Measurements from ENCODE around the gene SMURF1. TPM values are rescaled to one million over a fixed set of nuclear protein-coding genes. Genes with fewer than 3 reads are reported as not detected.
"Not testable (repeated sequence)": the region's sequence is repeated elsewhere in the genome, so short reads cannot be mapped to it uniquely, and the experiment has no call there.

SMURF1 gene
- total RNA-seq, 6 experiments from 2014 or later: 17.8 to 23.4 (median 21.3) TPM

GRCh38 chr7:99105756-99106155 is 38.2 kb downstream of the SMURF1 start:
- no peak for TF ChIP-seq CTCF (IDR thresholded peaks at IDR 0.05)

GRCh38 chr7:99104631-99105030 is 39.3 kb downstream of the SMURF1 start:
- H3K4me1 Mint-ChIP-seq (ENCODE audit: low read depth): peaks cover 90% of the 10 kb centered on the region
- no peak overlapping the region for H3K27ac Mint-ChIP-seq
- H3K4me3 Mint-ChIP-seq: no peak overlapping the region
- peaks cover 2% of the 10 kb centered on the region; the same call in 1 of the 2 replicates for H3K27me3 Mint-ChIP-seq (ENCODE audit: insufficient read depth)
- no peak for TF ChIP-seq CTCF (IDR thresholded peaks at IDR 0.05)
- DNase-seq: no peak
- H3K9me3 Mint-ChIP-seq: no peaks in the 10 kb centered on the region
- peaks cover 11% of the 10 kb centered on the region for H3K36me3 Mint-ChIP-seq (ENCODE audit: low read depth)

More at GRCh38 chr7:99105756-99106155, 38.2 kb downstream of the SMURF1 start:
- Mint-ChIP-seq H3K9me3 (no peaks in the 10 kb centered on the region), H3K27ac (no peak overlapping the region; the same call in 1 of the 2 replicates), H3K4me3 (no peak overlapping the region), H3K36me3 (ENCODE audit: low read depth) (peaks cover 5% of the 10 kb centered on the region; the same call in 1 of the 2 replicates), H3K27me3 (ENCODE audit: insufficient read depth) (peaks cover 2% of the 10 kb centered on the region; the same call in 1 of the 2 replicates), H3K4me1 (ENCODE audit: low read depth) (peaks cover 94% of the 10 kb centered on the region)
- no peak for DNase-seq

- H3K4me3 Mint-ChIP-seq: peak overlapping the region; percentile 71
- not testable (repeated sequence) for H3K27me3 Mint-ChIP-seq (ENCODE audit: insufficient read depth); H3K9me3 Mint-ChIP-seq; DNase-seq
- peaks cover 90% of the 10 kb centered on the region for H3K4me1 Mint-ChIP-seq (ENCODE audit: low read depth)
- peaks cover 14% of the 10 kb centered on the region for H3K36me3 Mint-ChIP-seq (ENCODE audit: low read depth)
- H3K27ac Mint-ChIP-seq: peak overlapping the region; percentile 80
These were observed 40.1 kb downstream of the SMURF1 start for GRCh38 chr7:99103836-99104235.

- Mint-ChIP-seq H3K27ac (peak overlapping the region; percentile 80), H3K4me3 (peak overlapping the region; percentile 71), H3K4me1 (ENCODE audit: low read depth) (peaks cover 92% of the 10 kb centered on the region), H3K27me3 (ENCODE audit: insufficient read depth) (peaks cover 2% of the 10 kb centered on the region; the same call in 1 of the 2 replicates), H3K36me3 (ENCODE audit: low read depth) (peaks cover 18% of the 10 kb centered on the region), H3K9me3 (no peaks in the 10 kb centered on the region)
- no peak for TF ChIP-seq CTCF (IDR thresholded peaks at IDR 0.05)
- DNase-seq: peak; percentile 76
These were observed 40.9 kb downstream of the SMURF1 start for GRCh38 chr7:99102809-99103690.

GRCh38 chr7:99102361-99102760 is 41.5 kb downstream of the SMURF1 start:
- H3K36me3 Mint-ChIP-seq (ENCODE audit: low read depth): peaks cover 24% of the 10 kb centered on the region
- H3K9me3 Mint-ChIP-seq: no peaks in the 10 kb centered on the region
- H3K27ac Mint-ChIP-seq: no peak overlapping the region
- no peak overlapping the region for H3K4me3 Mint-ChIP-seq
- H3K4me1 Mint-ChIP-seq (ENCODE audit: low read depth): peaks cover 91% of the 10 kb centered on the region
- no peak for DNase-seq
- peaks cover 2% of the 10 kb centered on the region; the same call in 1 of the 2 replicates for H3K27me3 Mint-ChIP-seq (ENCODE audit: insufficient read depth)
- TF ChIP-seq CTCF (IDR thresholded peaks at IDR 0.05): no peak

- not testable (repeated sequence) for H3K27me3 Mint-ChIP-seq (ENCODE audit: insufficient read depth); DNase-seq; H3K9me3 Mint-ChIP-seq; H3K4me3 Mint-ChIP-seq; H3K27ac Mint-ChIP-seq
- Mint-ChIP-seq H3K36me3 (ENCODE audit: low read depth) (peaks cover 32% of the 10 kb centered on the region), H3K4me1 (ENCODE audit: low read depth) (peaks cover 89% of the 10 kb centered on the region)
These were observed 42.4 kb downstream of the SMURF1 start for GRCh38 chr7:99101516-99101915.

Data from HFFc6 (cell line).